H9 (cell line): ENCODE data around the gene PRRC2B. TPM values are rescaled to one million over a fixed set of nuclear protein-coding genes. Genes with fewer than 3 reads are reported as not detected.
A peak's percentile ranks its signal among the peaks of the same experiment; 100 is the strongest.

ENCODE experiments used
- DNase-seq: peaks from one replicate; pipeline ENCODE4 v3.0.0-alpha.2; 2017
- H2AFZ ChIP-seq: one replicate; pipeline ENCODE4 v1.6.1; 2013; ENCODE audit warnings: mild to moderate bottlenecking, low read length, control low read depth, moderate library complexity
- H2AK5ac ChIP-seq: 2 replicates; pipeline ENCODE4 v1.6.1; 2013; ENCODE audit warnings: low read length, control low read depth, mixed read lengths; ENCODE audit not compliant: insufficient read length
- H2BK120ac ChIP-seq: one replicate; pipeline ENCODE4 v1.6.1; 2013; ENCODE audit warnings: low read depth, mild to moderate bottlenecking, low read length, control low read depth, inconsistent platforms; ENCODE audit not compliant: poor library complexity, severe bottlenecking
- H2BK12ac ChIP-seq: 2 replicates; pipeline ENCODE4 v1.6.1; 2013; ENCODE audit warnings: low read length, control low read depth, mixed read lengths, low read depth; ENCODE audit not compliant: insufficient read length
- H2BK15ac ChIP-seq: 2 replicates; pipeline ENCODE4 v1.6.1; 2013; ENCODE audit warnings: low read depth, low read length, control low read depth
- H2BK20ac ChIP-seq: one replicate; pipeline ENCODE4 v1.6.1; 2013; ENCODE audit warnings: low read depth, mild to moderate bottlenecking, low read length, control low read depth, inconsistent platforms; ENCODE audit not compliant: poor library complexity, severe bottlenecking
- H2BK5ac ChIP-seq: 2 replicates; pipeline ENCODE4 v1.6.1; 2013; ENCODE audit warnings: low read length, control low read depth, mixed read lengths; ENCODE audit not compliant: insufficient read length
- H3K14ac ChIP-seq: 2 replicates; pipeline ENCODE4 v1.6.1; 2013; ENCODE audit warnings: low read length, control low read depth; ENCODE audit not compliant: insufficient read depth
- H3K18ac ChIP-seq: 2 replicates; pipeline ENCODE4 v1.6.1; 2013; ENCODE audit warnings: low read depth, mild to moderate bottlenecking, mixed read lengths, low read length, control low read depth; ENCODE audit not compliant: insufficient read length
- H3K23ac ChIP-seq: 2 replicates; pipeline ENCODE4 v1.6.1; 2013; ENCODE audit warnings: low read length, control low read depth, mixed read lengths, low read depth; ENCODE audit not compliant: insufficient read length
- H3K23me2 ChIP-seq: 2 replicates; pipeline ENCODE4 v1.6.1; 2013; ENCODE audit warnings: low read depth, mild to moderate bottlenecking, mixed read lengths, low read length, control low read depth; ENCODE audit not compliant: insufficient read length, poor library complexity, severe bottlenecking
- H3K27ac ChIP-seq: 2 replicates; pipeline ENCODE4 v1.5.1; 2013; ENCODE audit warnings: low read length, control low read depth, mixed read lengths, low read depth; ENCODE audit not compliant: insufficient read length
- H3K27me3 ChIP-seq: 2 replicates; pipeline ENCODE4 v1.6.1; 2013; ENCODE audit warnings: low read length, control low read depth, inconsistent platforms; ENCODE audit not compliant: insufficient read depth
- H3K4ac ChIP-seq: 2 replicates; pipeline ENCODE4 v1.6.1; 2013; ENCODE audit warnings: low read depth, mild to moderate bottlenecking, control low read depth, inconsistent platforms, low read length, moderate library complexity
- H3K4me1 ChIP-seq: 2 replicates; pipeline ENCODE4 v1.6.1; 2013; ENCODE audit warnings: low read length, control low read depth, inconsistent platforms; ENCODE audit not compliant: insufficient read depth
- H3K4me2 ChIP-seq: 2 replicates; pipeline ENCODE4 v1.6.1; 2013; ENCODE audit warnings: low read length, control low read depth, mixed read lengths; ENCODE audit not compliant: insufficient read length, insufficient read depth
- H3K56ac ChIP-seq: 2 replicates; pipeline ENCODE4 v1.6.1; 2013; ENCODE audit warnings: low read depth, mild to moderate bottlenecking, mixed read lengths, low read length, control low read depth; ENCODE audit not compliant: insufficient read length
- H3K79me1 ChIP-seq: 2 replicates; pipeline ENCODE4 v1.6.1; 2013; ENCODE audit warnings: low read depth, mild to moderate bottlenecking, moderate library complexity, low read length, control low read depth, inconsistent platforms; ENCODE audit not compliant: insufficient read depth, poor library complexity, severe bottlenecking
- H3K79me2 ChIP-seq: 2 replicates; pipeline ENCODE4 v1.6.1; 2013; ENCODE audit warnings: low read length, control low read depth, inconsistent platforms; ENCODE audit not compliant: insufficient read depth
- H3K9ac ChIP-seq: 2 replicates; pipeline ENCODE4 v1.6.1; 2013; ENCODE audit warnings: low read length, control low read depth, mixed read lengths; ENCODE audit not compliant: insufficient read length; ENCODE audit errors: extremely low read depth
- H3K9me3 ChIP-seq: one replicate; pipeline ENCODE4 v1.6.1; 2013; ENCODE audit warnings: low read depth, low read length, inconsistent platforms; ENCODE audit not compliant: control insufficient read depth
- H3T11ph ChIP-seq: one replicate; pipeline ENCODE4 v1.6.1; 2013; ENCODE audit warnings: mild to moderate bottlenecking, low read length, control low read depth, inconsistent platforms
- H4K20me1 ChIP-seq: one replicate; pipeline ENCODE4 v1.6.1; 2013; ENCODE audit not compliant: control insufficient read depth, insufficient read length, insufficient read depth
- H4K5ac ChIP-seq: 2 replicates; pipeline ENCODE4 v1.6.1; 2013; ENCODE audit warnings: low read depth, mild to moderate bottlenecking, mixed read lengths, low read length, control low read depth; ENCODE audit not compliant: insufficient read length
- H4K8ac ChIP-seq: replicated peaks from 2 replicates; pipeline ENCODE4 v1.6.1; 2013; ENCODE audit warnings: low read length, control low read depth, mixed read lengths, low read depth; ENCODE audit not compliant: insufficient read length
- H4K91ac ChIP-seq: 2 replicates; pipeline ENCODE4 v1.6.1; 2013; ENCODE audit warnings: low read depth, mild to moderate bottlenecking, moderate library complexity, mixed read lengths, low read length, control low read depth; ENCODE audit not compliant: insufficient read length
- H3K27ac Mint-ChIP-seq, 3 experiments: 2 replicates in 2 of 3; 3 replicates in 1 of 3; pipeline ENCODE4 v1.8.0; 2020 to 2021; ENCODE audit warnings: mixed read lengths in 3 of 3, mild to moderate bottlenecking in 1 of 3, moderate library complexity in 1 of 3
- H3K27me3 Mint-ChIP-seq: 2 replicates; pipeline ENCODE4 v1.8.0; 2021; ENCODE audit warnings: low read depth, mild to moderate bottlenecking, moderate library complexity, mixed read lengths
- H3K36me3 Mint-ChIP-seq, 3 experiments: 2 replicates in 2 of 3; 3 replicates in 1 of 3; pipeline ENCODE4 v1.8.0; 2020 to 2021; ENCODE audit warnings: low read depth in 3 of 3, mixed read lengths in 3 of 3; ENCODE audit not compliant: insufficient read depth in 1 of 3
- H3K4me1 Mint-ChIP-seq, 2 experiments: 2 replicates each; pipeline ENCODE4 v1.8.0; 2020; ENCODE audit warnings: mixed read lengths in 2 of 2
- H3K4me3 Mint-ChIP-seq, 2 experiments: 2 replicates in 1 of 2; 3 replicates in 1 of 2; pipeline ENCODE4 v1.8.0; 2020 to 2021; ENCODE audit warnings: mild to moderate bottlenecking in 2 of 2, mixed read lengths in 2 of 2, moderate library complexity in 1 of 2
- H3K9me3 Mint-ChIP-seq, 2 experiments: 2 replicates in 1 of 2; 3 replicates in 1 of 2; pipeline ENCODE4 v1.8.0; 2020; ENCODE audit warnings: mild to moderate bottlenecking in 2 of 2, mixed read lengths in 2 of 2, moderate library complexity in 1 of 2
- WGBS: extraction: QIAGEN DNeasy Blood & Tissue Kit; methylation state at CpG from one replicate; pipeline ENCODE4 v1.1.7; 2013; ENCODE audit warnings: missing lambda C conversion rate, low lambda C conversion rate, mixed read lengths; ENCODE audit not compliant: insufficient read length; ENCODE audit errors: extremely low coverage; 5-methylcytosine and 5-hydroxymethylcytosine counted together
- total RNA-seq: library from RNA; stranded (reverse); gene quantifications from 2 replicates; pipeline ENCODE4 v1.2.1, GENCODE V29; 2021
- TF ChIP-seq, protein P1 (sequence below): fragments of 200-600 bp; sonication (generic); conservative IDR thresholded peaks from 3 replicates; pipeline ENCODE4 v1.8.0; 2021; ENCODE audit warnings: antibody characterized with exemption, mild to moderate bottlenecking

The PRRC2B gene
- total RNA-seq, 1 experiment from 2014 or later, result 251 TPM

GRCh38 chr9:131419716-131420115 is 25.8 kb downstream of the PRRC2B start:
- Mint-ChIP-seq H3K4me1 (peaks cover 75 to 80% of the 10 kb centered on the region in 2 experiments), H3K9me3 (no peaks in the 10 kb centered on the region; a peak in 1 of 5 replicates), H3K27me3 (no peaks in the 10 kb centered on the region), H3K4me3 (no peak overlapping the region), H3K36me3 (peaks cover 9 to 39% (median 38%) of the 10 kb centered on the region in 3 experiments; a peak in 6 of 7 replicates), H3K27ac (peak overlapping the region; percentile 83 to 86 (median 83))
- Histone ChIP-seq H3K79me2 (peaks cover 91% of the 10 kb centered on the region), H4K91ac (no peak overlapping the region), H3K4me1 (peaks cover 27% of the 10 kb centered on the region; the same call in 1 of the 2 replicates), H3K4ac (no peak overlapping the region), H2BK15ac (no peak overlapping the region), H2BK120ac (no peak overlapping the region), H4K5ac (no peak overlapping the region), H3T11ph (no peak overlapping the region), H3K14ac (no peak overlapping the region; the same call in 1 of the 2 replicates), H3K27ac (no peak overlapping the region), H3K79me1 (no peaks in the 10 kb centered on the region), H2AFZ (no peak overlapping the region), H3K23ac (no peak overlapping the region), H3K9ac (no peak overlapping the region), H4K8ac (no peak overlapping the region), H3K56ac (no peak overlapping the region), H3K27me3 (no peaks in the 10 kb centered on the region), H2BK12ac (no peak overlapping the region), H2AK5ac (no peak overlapping the region), H3K9me3 (no peaks in the 10 kb centered on the region), H3K4me2 (no peak overlapping the region), H2BK20ac (no peak overlapping the region), H3K23me2 (no peaks in the 10 kb centered on the region), H4K20me1 (peaks cover 2% of the 10 kb centered on the region), H2BK5ac (no peak overlapping the region), H3K18ac (no peak overlapping the region)
- TF ChIP-seq, protein P1, sequence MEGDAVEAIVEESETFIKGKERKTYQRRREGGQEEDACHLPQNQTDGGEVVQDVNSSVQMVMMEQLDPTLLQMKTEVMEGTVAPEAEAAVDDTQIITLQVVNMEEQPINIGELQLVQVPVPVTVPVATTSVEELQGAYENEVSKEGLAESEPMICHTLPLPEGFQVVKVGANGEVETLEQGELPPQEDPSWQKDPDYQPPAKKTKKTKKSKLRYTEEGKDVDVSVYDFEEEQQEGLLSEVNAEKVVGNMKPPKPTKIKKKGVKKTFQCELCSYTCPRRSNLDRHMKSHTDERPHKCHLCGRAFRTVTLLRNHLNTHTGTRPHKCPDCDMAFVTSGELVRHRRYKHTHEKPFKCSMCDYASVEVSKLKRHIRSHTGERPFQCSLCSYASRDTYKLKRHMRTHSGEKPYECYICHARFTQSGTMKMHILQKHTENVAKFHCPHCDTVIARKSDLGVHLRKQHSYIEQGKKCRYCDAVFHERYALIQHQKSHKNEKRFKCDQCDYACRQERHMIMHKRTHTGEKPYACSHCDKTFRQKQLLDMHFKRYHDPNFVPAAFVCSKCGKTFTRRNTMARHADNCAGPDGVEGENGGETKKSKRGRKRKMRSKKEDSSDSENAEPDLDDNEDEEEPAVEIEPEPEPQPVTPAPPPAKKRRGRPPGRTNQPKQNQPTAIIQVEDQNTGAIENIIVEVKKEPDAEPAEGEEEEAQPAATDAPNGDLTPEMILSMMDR, result no peak
- DNase-seq, result no peak
- WGBS, result no CpG with 5 or more reads among the region's 12 CpGs
